ENCODE measurements around the gene ASPHD2.

DNA sequence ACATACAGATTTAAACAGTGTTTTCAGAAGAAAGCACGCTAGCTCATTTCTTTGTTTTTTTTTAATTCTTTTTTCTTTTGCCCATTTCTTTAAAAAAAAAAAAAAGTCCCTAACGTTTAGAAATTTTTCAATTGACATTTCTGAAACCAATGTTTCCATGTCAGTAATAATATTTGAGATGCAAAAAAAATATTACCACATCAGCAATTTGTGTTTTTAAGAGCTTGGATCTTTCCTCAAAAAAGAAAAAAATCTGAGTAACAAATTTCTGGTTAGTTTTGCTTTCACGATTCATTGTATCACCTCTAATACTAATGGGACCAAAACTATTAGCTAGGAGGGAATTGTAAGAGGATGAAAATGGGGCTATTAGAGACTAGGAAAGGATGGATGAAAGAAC, 39.9 kb upstream of the ASPHD2 start:
- TF ChIP-seq, protein P1, sequence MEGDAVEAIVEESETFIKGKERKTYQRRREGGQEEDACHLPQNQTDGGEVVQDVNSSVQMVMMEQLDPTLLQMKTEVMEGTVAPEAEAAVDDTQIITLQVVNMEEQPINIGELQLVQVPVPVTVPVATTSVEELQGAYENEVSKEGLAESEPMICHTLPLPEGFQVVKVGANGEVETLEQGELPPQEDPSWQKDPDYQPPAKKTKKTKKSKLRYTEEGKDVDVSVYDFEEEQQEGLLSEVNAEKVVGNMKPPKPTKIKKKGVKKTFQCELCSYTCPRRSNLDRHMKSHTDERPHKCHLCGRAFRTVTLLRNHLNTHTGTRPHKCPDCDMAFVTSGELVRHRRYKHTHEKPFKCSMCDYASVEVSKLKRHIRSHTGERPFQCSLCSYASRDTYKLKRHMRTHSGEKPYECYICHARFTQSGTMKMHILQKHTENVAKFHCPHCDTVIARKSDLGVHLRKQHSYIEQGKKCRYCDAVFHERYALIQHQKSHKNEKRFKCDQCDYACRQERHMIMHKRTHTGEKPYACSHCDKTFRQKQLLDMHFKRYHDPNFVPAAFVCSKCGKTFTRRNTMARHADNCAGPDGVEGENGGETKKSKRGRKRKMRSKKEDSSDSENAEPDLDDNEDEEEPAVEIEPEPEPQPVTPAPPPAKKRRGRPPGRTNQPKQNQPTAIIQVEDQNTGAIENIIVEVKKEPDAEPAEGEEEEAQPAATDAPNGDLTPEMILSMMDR (IDR thresholded peaks at IDR 0.05): no peak
- TF ChIP-seq POLR2A (IDR thresholded peaks at IDR 0.05): no peak
